Measurements from ENCODE around the gene SMIM8.

GRCh38 chr6:87293526-87293925, 28.9 kb upstream of the SMIM8 start:
- no peak for TF ChIP-seq CTCF (IDR thresholded peaks at IDR 0.05)
- TF ChIP-seq EZH2 (IDR thresholded peaks at IDR 0.05; ENCODE audit: borderline replicate concordance, insufficient read depth, low read depth, low read length, poor library complexity, severe bottlenecking), result no peak
